RKO (cell line): ENCODE results near the gene NUB1.

Experiments
- DNase-seq: peaks from one replicate; pipeline ENCODE4 v3.0.0-alpha.2; 2016; ENCODE audit warnings: low spot score

NUB1 gene

GRCh38 chr7:151423936-151424335, 82.3 kb downstream of the NUB1 start:
- DNase-seq: no peak

- DNase-seq: no peak
Measured at GRCh38 chr7:151424799-151425198, 83.2 kb downstream of the NUB1 start.

- no peak for DNase-seq
Measured at GRCh38 chr7:151425670-151426440, 84.2 kb downstream of the NUB1 start.

GRCh38 chr7:151426441-151426903, 84.9 kb downstream of the NUB1 start:
- DNase-seq: no peak

DNA sequence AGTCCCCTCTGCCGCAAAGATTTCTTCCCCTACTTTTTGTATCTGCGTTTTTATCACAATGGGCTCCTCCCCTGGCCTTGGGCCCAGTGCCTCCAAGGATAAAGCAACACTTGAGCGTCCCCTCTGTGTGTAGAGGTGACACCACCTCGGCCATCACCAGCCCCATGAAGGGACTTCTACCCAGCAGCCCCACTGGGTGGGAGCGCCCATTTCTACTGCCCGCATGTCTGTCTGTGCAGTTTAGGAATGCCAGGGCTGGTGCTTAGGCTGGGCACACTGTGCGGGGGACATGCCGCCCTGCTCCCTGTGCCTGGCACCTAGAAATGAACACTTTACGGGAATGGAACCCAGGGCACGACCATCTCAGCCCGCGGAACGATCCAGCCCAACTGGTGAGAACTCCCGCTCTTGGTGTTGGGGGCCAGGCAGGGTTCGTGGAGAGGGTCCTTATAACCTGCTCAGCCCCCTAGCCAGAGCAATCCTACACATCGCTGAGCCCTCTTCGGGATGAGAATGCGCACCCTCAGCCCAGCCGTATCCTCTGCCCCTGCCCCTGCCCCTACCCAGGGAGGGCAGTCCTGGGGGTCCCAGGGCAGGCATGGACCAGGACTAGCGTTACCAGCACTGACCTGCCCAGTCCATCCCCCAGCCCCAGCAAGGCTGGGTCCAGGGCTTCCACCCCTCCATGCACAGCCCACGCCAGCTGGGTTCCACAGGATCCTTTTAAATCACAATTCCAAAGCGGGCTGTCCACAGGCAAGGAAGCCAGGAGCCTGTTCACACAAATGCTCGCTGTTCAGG, 85.5 kb downstream of the NUB1 start:
- DNase-seq: no peak

GRCh38 chr7:151427705-151428377, 86.2 kb downstream of the NUB1 start:
- no peak for DNase-seq
